Prostate gland (tissue), 2 donors: ENCODE measurements around the gene RRP1. TPM values are rescaled to one million over a fixed set of nuclear protein-coding genes. Genes with fewer than 3 reads are reported as not detected.

ENCODE experiments used
- DNase-seq: peaks from one replicate; pipeline ENCODE4 v3.0.0-alpha.2; 2019; ENCODE audit warnings: low spot score
- H3K27ac ChIP-seq, 2 donors: fragments of 200-600 bp; sonication (generic); 2 replicates each; pipeline ENCODE4 v1.5.1; 2017 to 2019
- H3K27me3 ChIP-seq: fragments of 200-600 bp; sonication (generic); replicated peaks from 2 replicates; pipeline ENCODE4 v1.5.1; 2019; ENCODE audit not compliant: insufficient read depth
- H3K36me3 ChIP-seq, 2 donors: fragments of 200-600 bp; sonication (generic); 1 replicate in 1 of 2; 2 replicates in 1 of 2; pipeline versions ENCODE4 v1.5.1 to v1.8.1; 2017 to 2019
- H3K4me1 ChIP-seq: fragments of 200-600 bp; sonication (generic); replicated peaks from 2 replicates; pipeline ENCODE4 v1.5.1; 2019
- H3K4me3 ChIP-seq, 2 donors: fragments of 200-600 bp; sonication (generic); 2 replicates each; pipeline ENCODE4 v1.5.1; 2017 to 2019
- H3K9me3 ChIP-seq: fragments of 200-600 bp; sonication (generic); 2 replicates; pipeline ENCODE4 v1.5.1; 2017
- POLR2A ChIP-seq: fragments of 450-650 bp; IDR thresholded peaks from one replicate; pipeline ENCODE4 v1.6.1; 2016; ENCODE audit warnings: antibody characterized with exemption, mild to moderate bottlenecking
- POLR2AphosphoS5 ChIP-seq: sonication (generic); formaldehyde crosslinking; IDR thresholded peaks from one replicate; pipeline ENCODE4 v1.6.1; 2017; ENCODE audit warnings: antibody characterized with exemption
- WGBS: methylation state at CpG from one replicate; pipeline ENCODE4 v1.1.5; 2018; 5-methylcytosine and 5-hydroxymethylcytosine counted together
- intact Hi-C: fragments of 100-400 bp; cut with DNase I; formaldehyde crosslinking; loops from one replicate; pipeline ENCODE4 v1.14.2; 2022
- total RNA-seq, 2 donors: library from RNA; depleted of rRNA; stranded (reverse); fragments of >200 nt; gene quantifications; one replicate each; pipeline ENCODE4 v1.1.0, GENCODE V29; 2016
- TF ChIP-seq, protein P1 (sequence below), 4 experiments: fragments of 200-600 bp in 2 of 4; fragments of 450-650 bp in 2 of 4; sonication (generic) in 2 of 4; IDR thresholded peaks; 1 replicate in 3 of 4; 2 replicates in 1 of 4; pipeline ENCODE4 v1.5.1; 2016 to 2019; ENCODE audit warnings: antibody characterized with exemption in 4 of 4, mild to moderate bottlenecking in 2 of 4, moderate library complexity in 2 of 4

Gene RRP1
- total RNA-seq, 2 donors from 2014 or later, result 29.4 to 37.5 TPM

DNA sequence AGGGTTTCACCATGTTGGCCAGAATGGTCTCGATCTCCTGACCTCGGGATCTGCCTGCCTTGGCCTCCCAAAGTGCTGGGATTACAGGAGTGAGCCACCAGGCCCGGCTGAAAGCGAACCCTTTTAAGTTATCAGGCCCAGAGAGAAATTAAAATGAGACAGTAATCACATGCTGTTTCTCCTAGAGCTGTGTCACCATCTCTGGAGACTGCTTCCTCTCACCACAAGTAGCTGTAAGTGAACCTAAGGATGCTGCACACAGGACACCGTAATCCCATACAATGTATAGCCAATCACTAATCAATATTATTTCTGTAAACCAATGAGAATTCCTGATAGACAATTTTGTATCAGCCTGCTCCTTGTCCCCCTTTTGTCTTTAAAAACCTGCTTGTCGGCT is 7.5 kb upstream of the RRP1 start:
- TF ChIP-seq, protein P1, sequence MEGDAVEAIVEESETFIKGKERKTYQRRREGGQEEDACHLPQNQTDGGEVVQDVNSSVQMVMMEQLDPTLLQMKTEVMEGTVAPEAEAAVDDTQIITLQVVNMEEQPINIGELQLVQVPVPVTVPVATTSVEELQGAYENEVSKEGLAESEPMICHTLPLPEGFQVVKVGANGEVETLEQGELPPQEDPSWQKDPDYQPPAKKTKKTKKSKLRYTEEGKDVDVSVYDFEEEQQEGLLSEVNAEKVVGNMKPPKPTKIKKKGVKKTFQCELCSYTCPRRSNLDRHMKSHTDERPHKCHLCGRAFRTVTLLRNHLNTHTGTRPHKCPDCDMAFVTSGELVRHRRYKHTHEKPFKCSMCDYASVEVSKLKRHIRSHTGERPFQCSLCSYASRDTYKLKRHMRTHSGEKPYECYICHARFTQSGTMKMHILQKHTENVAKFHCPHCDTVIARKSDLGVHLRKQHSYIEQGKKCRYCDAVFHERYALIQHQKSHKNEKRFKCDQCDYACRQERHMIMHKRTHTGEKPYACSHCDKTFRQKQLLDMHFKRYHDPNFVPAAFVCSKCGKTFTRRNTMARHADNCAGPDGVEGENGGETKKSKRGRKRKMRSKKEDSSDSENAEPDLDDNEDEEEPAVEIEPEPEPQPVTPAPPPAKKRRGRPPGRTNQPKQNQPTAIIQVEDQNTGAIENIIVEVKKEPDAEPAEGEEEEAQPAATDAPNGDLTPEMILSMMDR (IDR thresholded peaks at IDR 0.05), result no peak
- TF ChIP-seq POLR2A, result no peak
- TF ChIP-seq POLR2AphosphoS5, result no peak
- H3K4me3 ChIP-seq, result no peak overlapping the region
- H3K9me3 ChIP-seq, result no peaks in the 10 kb centered on the region
- no peaks in the 10 kb centered on the region for H3K36me3 ChIP-seq
- H3K27ac ChIP-seq, result no peak overlapping the region
- no peaks in the 10 kb centered on the region for H3K4me1 ChIP-seq
- H3K27me3 ChIP-seq, result no peaks in the 10 kb centered on the region
- intact Hi-C loops, result no loop called here
- WGBS, result 82% methylated on average over 6 of the region's 6 CpGs
- DNase-seq, result no peak

DNA sequence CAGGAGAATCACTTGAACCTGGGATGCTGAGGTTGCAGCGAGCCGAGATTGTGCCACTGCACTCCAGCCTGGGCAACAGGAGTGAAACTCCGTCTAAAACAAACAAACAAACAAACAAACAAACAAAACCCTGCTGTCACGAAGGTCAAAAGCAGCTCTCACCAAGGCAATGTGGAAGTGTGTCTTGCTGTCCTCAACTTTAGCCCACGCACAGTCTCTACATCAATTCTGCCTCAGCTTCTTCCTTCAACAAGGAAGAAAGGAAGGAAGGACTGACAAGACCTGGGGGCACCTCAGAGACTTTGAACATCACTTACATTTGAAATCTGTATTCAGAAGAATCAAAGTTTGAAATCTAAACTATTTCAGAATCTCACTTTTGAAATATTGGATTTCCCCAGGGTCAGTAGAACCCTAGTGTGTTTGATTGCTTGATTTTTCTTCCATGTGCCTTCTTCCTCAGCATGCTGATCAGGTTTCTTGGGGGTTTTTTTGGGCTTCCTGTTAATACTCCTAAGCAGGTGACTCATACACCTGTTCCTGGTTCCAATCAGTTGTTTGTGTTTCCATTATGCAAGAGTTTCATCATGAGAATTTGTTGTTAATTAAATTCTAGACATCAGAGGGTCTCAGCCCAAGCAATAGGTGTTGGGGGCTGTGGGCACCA is 6.8 kb upstream of the RRP1 start:
- WGBS, result 73% methylated on average over 5 of the region's 5 CpGs
- TF ChIP-seq, protein P1 (IDR thresholded peaks at IDR 0.05), result no peak
- no peak overlapping the region for H3K4me3 ChIP-seq
- H3K4me1 ChIP-seq, result no peaks in the 10 kb centered on the region
- no peaks in the 10 kb centered on the region for H3K9me3 ChIP-seq
- H3K27ac ChIP-seq, result no peak overlapping the region
- DNase-seq, result no peak
- no peaks in the 10 kb centered on the region for H3K27me3 ChIP-seq
- no peaks in the 10 kb centered on the region for H3K36me3 ChIP-seq
- intact Hi-C loops, result no loop called here

DNA sequence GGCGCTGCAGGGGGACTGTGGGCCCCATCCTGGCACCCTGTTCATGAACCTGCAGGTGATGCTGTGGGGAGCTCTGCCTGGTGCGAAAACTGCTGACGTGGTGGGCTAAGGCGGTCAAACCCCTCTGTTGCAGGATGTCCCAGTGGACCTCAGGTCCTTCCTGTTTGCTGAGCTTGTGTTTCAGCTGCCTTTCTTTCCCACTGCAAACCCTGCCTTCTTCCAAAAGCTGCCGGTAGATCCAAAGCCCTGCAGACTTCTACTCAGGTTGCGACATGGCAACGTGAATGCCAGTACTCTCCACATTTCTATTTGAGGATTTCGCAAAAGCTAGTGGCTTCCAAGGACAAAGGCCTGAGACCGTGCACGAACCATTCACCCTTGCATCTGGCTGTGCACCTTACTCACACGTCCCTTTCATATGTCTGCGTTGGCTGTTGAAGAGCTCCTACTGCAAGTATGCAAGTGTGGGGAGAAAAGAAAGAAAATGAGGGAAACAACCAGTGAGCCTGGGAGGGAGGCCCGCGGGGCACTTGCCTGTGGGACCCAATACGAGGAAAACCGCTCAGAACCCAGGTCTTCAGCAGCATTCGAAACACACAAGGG is 6.2 kb upstream of the RRP1 start:
- WGBS, result 82% methylated on average over 17 of the region's 17 CpGs
- intact Hi-C loops, result no loop called here
- Histone ChIP-seq H3K36me3 (no peaks in the 10 kb centered on the region), H3K9me3 (no peaks in the 10 kb centered on the region), H3K4me3 (no peak overlapping the region), H3K27ac (no peak overlapping the region), H3K27me3 (no peaks in the 10 kb centered on the region), H3K4me1 (no peaks in the 10 kb centered on the region)
- no peak for DNase-seq
- TF ChIP-seq POLR2AphosphoS5, result no peak
- no peak for TF ChIP-seq POLR2A
- TF ChIP-seq, protein P1 (IDR thresholded peaks at IDR 0.05), result no peak

DNA sequence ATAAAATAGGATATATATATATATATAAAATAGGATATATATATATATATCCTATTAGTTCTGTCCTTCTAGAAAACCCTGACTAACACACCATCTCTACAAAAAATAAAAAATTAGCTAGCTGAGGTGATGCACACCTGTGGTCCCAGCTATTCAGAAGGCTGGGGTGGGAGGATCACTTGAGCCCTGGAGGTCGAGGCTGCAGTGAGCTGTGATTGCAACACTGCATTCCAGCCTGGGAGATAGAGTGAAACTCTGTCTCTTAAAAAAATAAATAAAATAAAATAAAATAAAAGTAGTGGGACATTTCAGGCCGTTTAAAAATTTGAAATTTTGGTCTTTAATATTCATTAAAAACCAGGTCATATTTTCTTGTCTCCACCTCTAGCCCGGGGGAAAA is 4.2 kb upstream of the RRP1 start:
- H3K4me3 ChIP-seq, result no peak overlapping the region
- no peaks in the 10 kb centered on the region for H3K9me3 ChIP-seq
- TF ChIP-seq, protein P1 (IDR thresholded peaks at IDR 0.05), result no peak
- TF ChIP-seq POLR2A (no peak), POLR2AphosphoS5 (no peak)
- no peaks in the 10 kb centered on the region for H3K36me3 ChIP-seq
- DNase-seq, result no peak
- H3K4me1 ChIP-seq, result no peaks in the 10 kb centered on the region
- WGBS, result 49% methylated on average over 3 of the region's 3 CpGs
- intact Hi-C loops, result loop anchor here (5.0 kb wide), 1 partner anchor 128 kb away; the partner anchor contains the start of genes HSF2BP and RRP1B
- no peak overlapping the region for H3K27ac ChIP-seq
- no peaks in the 10 kb centered on the region for H3K27me3 ChIP-seq

DNA sequence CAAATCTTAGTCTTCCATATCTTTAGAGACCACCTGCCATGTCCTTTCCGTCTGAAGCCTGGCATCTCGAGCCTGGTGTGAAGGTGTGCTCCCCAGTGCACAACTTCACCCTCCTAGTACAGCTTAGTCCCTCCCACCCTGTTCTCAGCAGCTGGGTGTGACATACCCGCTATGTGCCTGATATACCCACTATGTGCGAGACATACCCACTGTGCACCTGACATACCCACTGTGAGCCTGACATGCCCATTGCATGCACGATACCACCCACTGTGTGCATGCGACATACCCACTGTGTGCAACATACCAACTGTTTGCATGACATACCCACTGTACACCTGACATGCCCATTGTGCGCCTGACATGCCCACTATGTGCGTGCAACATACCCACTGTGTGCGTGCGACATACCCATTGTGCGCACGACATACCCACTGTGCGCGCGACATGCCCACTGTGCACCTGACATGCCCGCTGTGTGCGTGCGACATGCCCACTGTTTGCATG is 3.0 kb upstream of the RRP1 start:
- H3K27me3 ChIP-seq, result no peaks in the 10 kb centered on the region
- TF ChIP-seq POLR2A (no peak), POLR2AphosphoS5 (no peak)
- TF ChIP-seq, protein P1 (IDR thresholded peaks at IDR 0.05), result no peak
- DNase-seq, result no peak
- no peak overlapping the region for H3K27ac ChIP-seq
- WGBS, result 82% methylated on average over 18 of the region's 18 CpGs
- H3K9me3 ChIP-seq, result no peaks in the 10 kb centered on the region
- H3K36me3 ChIP-seq, result no peaks in the 10 kb centered on the region
- H3K4me1 ChIP-seq, result peaks cover 3% of the 10 kb centered on the region
- intact Hi-C loops, result loop anchor here (5.0 kb wide), 1 partner anchor 129 kb away; the partner anchor contains the start of genes HSF2BP and RRP1B
- H3K4me3 ChIP-seq, result no peak overlapping the region
